GM23338 (cell line): Measurements from ENCODE around the gene MEAK7. TPM values are rescaled to one million over a fixed set of nuclear protein-coding genes. Genes with fewer than 3 reads are reported as not detected.

ENCODE experiments used
- ATAC-seq: fragments of 200-7000 bp; cut with Tn5 transposase; 3 replicates; pipeline ENCODE4 v1.9.1; 2020
- DNase-seq: peaks from one replicate; pipeline ENCODE4 v3.0.0-alpha.2; 2015; ENCODE audit warnings: low spot score
- H2AFZ ChIP-seq: fragments of 200-600 bp; sonication (generic); 2 replicates; pipeline ENCODE4 v1.8.0; 2016; ENCODE audit warnings: antibody characterized with exemption, mild to moderate bottlenecking, moderate library complexity
- H3F3A ChIP-seq: fragments of 200-600 bp; sonication (generic); replicated peaks from 2 replicates; pipeline ENCODE4 v1.8.0; 2017; ENCODE audit warnings: antibody characterized with exemption, mixed run types, low read depth
- H3K27ac ChIP-seq: fragments of 200-600 bp; sonication (generic); 2 replicates; pipeline ENCODE4 v1.6.1; 2016; ENCODE audit warnings: low read depth
- H3K27me3 ChIP-seq: fragments of 200-600 bp; sonication (generic); 2 replicates; pipeline ENCODE4 v1.8.0; 2016; ENCODE audit warnings: mild to moderate bottlenecking, mixed run types, moderate library complexity; ENCODE audit not compliant: insufficient read depth
- H3K36me3 ChIP-seq: fragments of 200-600 bp; sonication (generic); 2 replicates; pipeline ENCODE4 v1.8.0; 2016; ENCODE audit warnings: mild to moderate bottlenecking; ENCODE audit not compliant: insufficient read depth
- H3K4me1 ChIP-seq: fragments of 200-600 bp; sonication (generic); 2 replicates; pipeline ENCODE4 v1.8.0; 2016; ENCODE audit warnings: mild to moderate bottlenecking, moderate library complexity; ENCODE audit not compliant: insufficient read depth
- H3K4me2 ChIP-seq: fragments of 200-600 bp; sonication (generic); 2 replicates; pipeline ENCODE4 v1.7.1; 2017; ENCODE audit warnings: mixed run types
- H3K4me3 ChIP-seq: fragments of 200-600 bp; sonication (generic); 2 replicates; pipeline ENCODE4 v1.6.1; 2016; ENCODE audit warnings: mixed run types
- H3K79me2 ChIP-seq: fragments of 200-600 bp; sonication (generic); replicated peaks from 2 replicates; pipeline ENCODE4 v1.8.0; 2017; ENCODE audit warnings: mild to moderate bottlenecking; ENCODE audit not compliant: insufficient read depth
- H3K9me2 ChIP-seq: fragments of 200-600 bp; sonication (generic); 2 replicates; pipeline ENCODE4 v1.8.0; 2017; ENCODE audit not compliant: insufficient read depth
- H4K20me1 ChIP-seq: fragments of 200-600 bp; sonication (generic); replicated peaks from 2 replicates; pipeline ENCODE4 v1.8.0; 2017; ENCODE audit warnings: mild to moderate bottlenecking; ENCODE audit not compliant: insufficient read depth
- H3K27ac Mint-ChIP-seq: 2 replicates; pipeline ENCODE4 v1.8.0; 2020; ENCODE audit warnings: inconsistent platforms, mild to moderate bottlenecking, moderate library complexity, mixed read lengths
- H3K27me3 Mint-ChIP-seq: 3 replicates; pipeline ENCODE4 v1.8.0; 2022; ENCODE audit warnings: low read depth, mild to moderate bottlenecking, moderate library complexity, mixed read lengths, inconsistent platforms; ENCODE audit not compliant: insufficient read depth, poor library complexity
- H3K36me3 Mint-ChIP-seq: 3 replicates; pipeline ENCODE4 v1.8.0; 2021; ENCODE audit warnings: low read depth, mild to moderate bottlenecking, inconsistent platforms, moderate library complexity, mixed read lengths
- H3K4me1 Mint-ChIP-seq: 3 replicates; pipeline ENCODE4 v1.8.0; 2020; ENCODE audit warnings: mild to moderate bottlenecking, inconsistent platforms, mixed read lengths
- H3K4me3 Mint-ChIP-seq: 3 replicates; pipeline ENCODE4 v1.8.0; 2021; ENCODE audit warnings: moderate library complexity, mild to moderate bottlenecking, inconsistent platforms, mixed read lengths
- H3K9me3 Mint-ChIP-seq: 3 replicates; pipeline ENCODE4 v1.8.0; 2020; ENCODE audit warnings: moderate library complexity, mild to moderate bottlenecking, inconsistent platforms, mixed read lengths
- CREB1 ChIP-seq: fragments of 250-450 bp; sonication (Bioruptor Pico); IDR thresholded peaks from 2 replicates; pipeline ENCODE4 v1.5.0; 2020; ENCODE audit warnings: low read depth, mild to moderate bottlenecking, moderate library complexity
- CTCF ChIP-seq, 2 experiments: fragments of 200-600 bp in 1 of 2; sonication (generic) in 1 of 2; conservative IDR thresholded peaks; 2 replicates each; pipeline versions ENCODE4 v1.5.1 to v1.6.1; 2016 to 2017; ENCODE audit warnings: antibody characterized with exemption in 2 of 2, low read depth in 2 of 2, mild to moderate bottlenecking in 2 of 2, moderate library complexity in 1 of 2
- ETS1 ChIP-seq: IDR thresholded peaks from 2 replicates; pipeline ENCODE4 v1.6.1; 2016; ENCODE audit warnings: antibody characterized with exemption
- EZH2 ChIP-seq: fragments of 200-600 bp; sonication (generic); IDR thresholded peaks from one replicate; pipeline ENCODE4 v1.8.0; 2017; ENCODE audit warnings: antibody characterized with exemption, mild to moderate bottlenecking, low read depth; ENCODE audit not compliant: unreplicated experiment
- EZH2phosphoT487 ChIP-seq: fragments of 200-600 bp; sonication (generic); IDR thresholded peaks from one replicate; pipeline ENCODE4 v1.8.1; 2018; ENCODE audit warnings: antibody characterized with exemption; ENCODE audit not compliant: unreplicated experiment
- JUNB ChIP-seq: IDR thresholded peaks from one replicate; pipeline ENCODE4 v1.6.1; 2016; ENCODE audit warnings: antibody characterized with exemption; ENCODE audit not compliant: unreplicated experiment
- NANOG ChIP-seq: IDR thresholded peaks from 2 replicates; pipeline ENCODE4 v1.6.1; 2016; ENCODE audit warnings: antibody characterized with exemption, borderline replicate concordance
- POLR2AphosphoS5 ChIP-seq: IDR thresholded peaks from 2 replicates; pipeline ENCODE4 v1.6.1; 2016; ENCODE audit warnings: antibody characterized with exemption, low read depth
- REST ChIP-seq: IDR thresholded peaks from one replicate; pipeline ENCODE4 v1.6.1; 2018; ENCODE audit warnings: antibody characterized with exemption; ENCODE audit not compliant: unreplicated experiment
- STAT1 ChIP-seq: IDR thresholded peaks from one replicate; pipeline ENCODE4 v1.6.1; 2016; ENCODE audit warnings: antibody characterized with exemption; ENCODE audit not compliant: unreplicated experiment
- ZNF114 ChIP-seq: fragments of 250-450 bp; sonication (Bioruptor Pico); IDR thresholded peaks from 2 replicates; pipeline ENCODE4 v1.5.0; 2020; ENCODE audit warnings: mild to moderate bottlenecking, moderate library complexity
- ZNF331 ChIP-seq: fragments of 250-450 bp; sonication (Bioruptor Pico); IDR thresholded peaks from 2 replicates; pipeline ENCODE4 v1.5.0; 2020; ENCODE audit warnings: low read depth, mild to moderate bottlenecking, moderate library complexity
- polyA plus RNA-seq: library from polyadenylated mRNA; unstranded; fragments of >200 nt; fragmentation: Nextera tagmentation; extraction: Ambion mirVana; gene quantifications from 2 replicates; pipeline ENCODE4 v1.2.1, GENCODE V29; 2016
- total RNA-seq: library from RNA; depleted of rRNA; stranded (reverse); fragments of >200 nt; shearing (Covaris generic); gene quantifications from 2 replicates; pipeline ENCODE4 v1.2.3, GENCODE V29; 2014

Gene MEAK7
- total and polyA plus RNA-seq, 2 experiments from 2014 or later: 7.5 to 17.2 TPM

GRCh38 chr16:84531671-84532111 lies 27.2 kb upstream of the MEAK7 start (continued):
- no peak for TF ChIP-seq ETS1
- no peak for TF ChIP-seq POLR2AphosphoS5
- no peak for TF ChIP-seq STAT1
- no peak for TF ChIP-seq REST
- no peak for TF ChIP-seq CREB1 (CRISPR knock-in tag)
- TF ChIP-seq ZNF331 (CRISPR knock-in tag): no peak
- no peak for TF ChIP-seq CTCF (conservative IDR thresholded peaks at IDR 0.05; ENCODE audit: low read depth in 2 of 2)
- TF ChIP-seq ZNF114 (CRISPR knock-in tag): no peak
- no peak for TF ChIP-seq NANOG

GRCh38 chr16:84530590-84530989 lies 26.1 kb upstream of the MEAK7 start:
- Mint-ChIP-seq H3K4me3 (no peak overlapping the region), H3K27ac (no peak overlapping the region), H3K4me1 (peaks cover 43% of the 10 kb centered on the region), H3K36me3 (peaks cover 19% of the 10 kb centered on the region), H3K9me3 (peaks cover 17% of the 10 kb centered on the region), H3K27me3 (peaks cover 20% of the 10 kb centered on the region)
- no peak for ATAC-seq
- H3K4me1 ChIP-seq: peaks cover 23% of the 10 kb centered on the region
- H3K27me3 ChIP-seq: no peaks in the 10 kb centered on the region
- H3K36me3 ChIP-seq: no peaks in the 10 kb centered on the region
- DNase-seq: no peak
- H3K79me2 ChIP-seq: no peaks in the 10 kb centered on the region
- H3K9me2 ChIP-seq: peaks cover 4% of the 10 kb centered on the region; the same call in 1 of the 2 replicates
- no peaks in the 10 kb centered on the region for H4K20me1 ChIP-seq
- H3K4me3 ChIP-seq: no peak overlapping the region
- peaks cover 2% of the 10 kb centered on the region; the same call in 1 of the 2 replicates for H3F3A ChIP-seq
- no peak overlapping the region for H3K4me2 ChIP-seq
- H2AFZ ChIP-seq: no peak overlapping the region
- no peak overlapping the region for H3K27ac ChIP-seq
- TF ChIP-seq ZNF331 (CRISPR knock-in tag) (no peak), CTCF (conservative IDR thresholded peaks at IDR 0.05; ENCODE audit: low read depth in 2 of 2) (no peak), EZH2 (no peak), ETS1 (no peak), POLR2AphosphoS5 (no peak), ZNF114 (CRISPR knock-in tag) (no peak), NANOG (no peak), STAT1 (no peak), EZH2phosphoT487 (no peak), JUNB (no peak)
